A673 (cell line): Measurements from ENCODE around the gene SHISA7. TPM values are rescaled to one million over a fixed set of nuclear protein-coding genes. Genes with fewer than 3 reads are reported as not detected.

Experiments
- BruUV-seq: library from RNA; stranded (reverse); fragments of 400-500 nt; replicated peaks from 2 replicates; lab custom pipeline; 2021; lab: Mats Ljungman, UMichigan
- CTCF ChIA-PET: fragments of 300-600 bp; sonication (Branson Sonifier 250); formaldehyde crosslinking; loops from one replicate; lab custom pipeline; 2022; ENCODE audit warnings: antibody characterized with exemption; lab: Charles Lee
- POLR2A ChIA-PET: fragments of 300-600 bp; sonication (Branson Sonifier 250); formaldehyde crosslinking; loops from one replicate; lab custom pipeline; 2022; ENCODE audit warnings: antibody characterized with exemption; ENCODE audit not compliant: low non-redundant PET; lab: Charles Lee
- DNase-seq: peaks from one replicate; pipeline ENCODE4 v3.0.0-alpha.2; 2015; ENCODE audit warnings: low spot score
- H3K27ac ChIP-seq: fragments of 200-600 bp; sonication (generic); 2 replicates; pipeline ENCODE4 v1.5.1; 2016; ENCODE audit warnings: mixed run types, low read depth, mild to moderate bottlenecking, mixed read lengths, antibody characterized with exemption, low read length; ENCODE audit not compliant: poor library complexity, severe bottlenecking
- H3K27me3 ChIP-seq: fragments of 200-600 bp; sonication (generic); replicated peaks from 2 replicates; pipeline ENCODE4 v1.6.1; 2017; ENCODE audit warnings: mixed run types, low read depth, mild to moderate bottlenecking, mixed read lengths, antibody characterized with exemption, low read length; ENCODE audit not compliant: insufficient read depth, poor library complexity
- H3K36me3 ChIP-seq: fragments of 200-600 bp; sonication (generic); 2 replicates; pipeline ENCODE4 v1.6.1; 2016; ENCODE audit warnings: mixed run types, mild to moderate bottlenecking, mixed read lengths, antibody characterized with exemption, low read length; ENCODE audit not compliant: insufficient read depth, poor library complexity, severe bottlenecking
- H3K4me1 ChIP-seq: fragments of 200-600 bp; sonication (generic); 2 replicates; pipeline ENCODE4 v1.6.1; 2017; ENCODE audit warnings: mixed run types, mild to moderate bottlenecking, mixed read lengths, antibody characterized with exemption, low read length; ENCODE audit not compliant: insufficient read depth, poor library complexity, severe bottlenecking
- H3K4me3 ChIP-seq: fragments of 200-600 bp; sonication (generic); 2 replicates; pipeline ENCODE4 v1.5.1; 2016; ENCODE audit warnings: low read depth, mixed run types, mild to moderate bottlenecking, mixed read lengths, low read length; ENCODE audit not compliant: poor library complexity, severe bottlenecking
- H3K9me3 ChIP-seq: fragments of 200-600 bp; sonication (generic); 2 replicates; pipeline ENCODE4 v1.6.1; 2016; ENCODE audit warnings: mixed run types, low read depth, mild to moderate bottlenecking, mixed read lengths, antibody characterized with exemption, low read length; ENCODE audit not compliant: poor library complexity, severe bottlenecking
- EZH2 ChIP-seq: fragments of 200-600 bp; sonication (generic); IDR thresholded peaks from 2 replicates; pipeline ENCODE4 v1.6.1; 2017; ENCODE audit warnings: borderline replicate concordance, low read depth, mild to moderate bottlenecking, mixed read lengths, antibody characterized with exemption, low read length; ENCODE audit not compliant: poor library complexity, severe bottlenecking
- intact Hi-C: fragments of 100-400 bp; cut with micrococcal nuclease; formaldehyde crosslinking; loops from one replicate; pipeline ENCODE4 v1.10.0; 2022; ENCODE audit not compliant: unreplicated experiment
- total RNA-seq: library from RNA; stranded (reverse); gene quantifications from 2 replicates; pipeline ENCODE4 v1.2.3, GENCODE V29; 2021
- TF ChIP-seq, protein P1 (sequence below): fragments of 300-800, 200-600 bp; sonication (generic); conservative IDR thresholded peaks from 2 replicates; pipeline ENCODE4 v1.5.1; 2017; ENCODE audit warnings: low read depth, mild to moderate bottlenecking, antibody characterized with exemption, low read length, moderate library complexity, mixed read lengths

The SHISA7 gene
- total RNA-seq, 1 experiment from 2014 or later = 0.21 TPM

DNA sequence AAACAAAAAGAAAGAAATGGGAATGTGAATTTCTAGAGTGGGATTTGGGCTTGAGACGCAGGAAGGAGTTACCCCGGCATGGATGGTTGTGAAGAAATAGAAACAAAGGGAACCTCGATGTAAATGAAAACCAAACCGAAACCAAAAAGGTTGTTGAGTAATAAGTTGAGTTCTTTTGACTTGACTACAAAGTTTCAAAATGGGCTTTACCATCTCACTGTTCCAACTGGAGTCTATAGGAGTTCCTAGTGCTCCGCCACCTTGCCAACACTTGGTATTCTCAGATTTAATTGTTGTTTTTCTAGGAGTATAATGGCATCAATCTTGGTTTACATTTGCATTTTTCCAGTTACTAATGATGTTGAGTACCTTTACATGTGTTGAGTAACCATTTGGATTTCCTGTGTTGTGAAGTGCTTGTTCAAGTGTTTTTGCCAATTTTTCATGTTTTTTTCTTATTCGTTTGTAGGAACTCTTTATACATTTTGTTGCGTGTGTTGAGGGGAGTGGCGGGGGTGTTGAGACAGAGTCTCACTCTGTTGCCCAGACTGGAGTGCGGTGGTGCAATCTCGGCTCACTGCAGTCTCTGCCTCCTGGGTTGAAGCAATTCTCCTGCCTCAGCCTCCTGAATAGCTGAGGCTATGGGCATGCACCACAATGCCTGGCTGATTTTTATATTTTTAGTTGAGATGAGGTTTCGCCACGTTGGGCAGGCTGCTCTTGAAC, 44.7 kb downstream of the SHISA7 start:
- Histone ChIP-seq H3K36me3 (peaks cover 31% of the 10 kb centered on the region), H3K4me3 (no peak overlapping the region), H3K9me3 (no peaks in the 10 kb centered on the region), H3K4me1 (peaks cover 5% of the 10 kb centered on the region), H3K27ac (no peak overlapping the region), H3K27me3 (no peaks in the 10 kb centered on the region)
- no peak for DNase-seq
- no TSS peak for BruUV-seq
- ChIA-PET POLR2A (interaction anchor here (1.2 kb wide), 1 partner anchor 59 kb away, joined by 4 read pairs; the partner anchor contains the start of gene KMT5C), CTCF (no interaction called here)
- intact Hi-C loops = no loop called here
- no peak for TF ChIP-seq EZH2
- TF ChIP-seq, protein P1, sequence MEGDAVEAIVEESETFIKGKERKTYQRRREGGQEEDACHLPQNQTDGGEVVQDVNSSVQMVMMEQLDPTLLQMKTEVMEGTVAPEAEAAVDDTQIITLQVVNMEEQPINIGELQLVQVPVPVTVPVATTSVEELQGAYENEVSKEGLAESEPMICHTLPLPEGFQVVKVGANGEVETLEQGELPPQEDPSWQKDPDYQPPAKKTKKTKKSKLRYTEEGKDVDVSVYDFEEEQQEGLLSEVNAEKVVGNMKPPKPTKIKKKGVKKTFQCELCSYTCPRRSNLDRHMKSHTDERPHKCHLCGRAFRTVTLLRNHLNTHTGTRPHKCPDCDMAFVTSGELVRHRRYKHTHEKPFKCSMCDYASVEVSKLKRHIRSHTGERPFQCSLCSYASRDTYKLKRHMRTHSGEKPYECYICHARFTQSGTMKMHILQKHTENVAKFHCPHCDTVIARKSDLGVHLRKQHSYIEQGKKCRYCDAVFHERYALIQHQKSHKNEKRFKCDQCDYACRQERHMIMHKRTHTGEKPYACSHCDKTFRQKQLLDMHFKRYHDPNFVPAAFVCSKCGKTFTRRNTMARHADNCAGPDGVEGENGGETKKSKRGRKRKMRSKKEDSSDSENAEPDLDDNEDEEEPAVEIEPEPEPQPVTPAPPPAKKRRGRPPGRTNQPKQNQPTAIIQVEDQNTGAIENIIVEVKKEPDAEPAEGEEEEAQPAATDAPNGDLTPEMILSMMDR = no peak

DNA sequence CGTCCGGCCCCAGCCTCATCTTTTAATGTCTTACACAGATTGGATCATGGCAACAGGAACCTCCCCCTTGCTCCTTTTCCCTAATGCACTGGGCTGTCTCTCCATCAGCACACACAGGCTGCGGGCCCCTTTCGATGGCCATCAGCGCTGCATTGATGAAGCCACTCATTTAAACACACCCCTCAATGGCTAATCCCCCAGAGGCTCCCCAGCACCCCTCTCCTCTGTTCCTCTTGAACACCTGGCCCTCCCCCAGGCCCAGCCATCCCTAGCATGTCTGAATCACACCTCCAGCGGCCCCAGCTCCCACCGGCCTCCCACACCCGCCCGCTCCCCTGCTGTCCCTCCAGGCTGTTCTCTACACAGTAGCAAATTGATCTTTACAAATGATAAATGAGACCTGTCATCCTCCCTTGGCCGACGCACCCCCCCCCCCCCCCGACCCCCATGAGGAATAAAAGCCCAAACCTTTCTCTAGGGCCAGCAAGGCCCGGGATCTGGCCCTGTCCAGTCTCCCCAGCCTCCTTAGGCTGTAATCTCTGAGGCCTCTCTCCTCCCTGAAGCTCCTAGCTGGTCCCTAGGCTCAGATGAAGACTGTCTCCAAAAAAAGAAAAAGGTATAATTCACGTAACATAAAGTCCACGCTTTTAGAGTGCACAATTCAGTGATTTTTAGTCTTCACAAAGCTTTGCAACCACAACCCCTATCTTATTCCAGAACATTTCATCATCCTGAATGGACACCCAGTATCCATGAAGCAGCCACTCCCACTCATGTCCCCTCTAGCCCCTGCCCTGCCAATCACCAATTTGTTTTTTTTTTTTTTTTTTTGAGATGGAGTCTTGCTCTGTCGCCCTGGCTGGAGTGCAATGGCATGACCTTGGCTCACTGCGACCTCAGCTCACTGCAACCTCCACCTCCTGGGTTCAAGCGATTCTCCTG, 50.0 kb downstream of the SHISA7 start:
- H3K4me1 ChIP-seq = peaks cover 13% of the 10 kb centered on the region
- H3K4me3 ChIP-seq = no peak overlapping the region
- no peak for DNase-seq
- H3K27ac ChIP-seq = no peak overlapping the region
- TF ChIP-seq EZH2 = no peak
- TF ChIP-seq, protein P1 = no peak
- ChIA-PET CTCF (no interaction called here), POLR2A (interaction anchor here (0.7 kb wide), 1 partner anchor 326 kb away, joined by 8 read pairs; no protein-coding TSS in a partner anchor)
- BruUV-seq = no TSS peak
- H3K9me3 ChIP-seq = no peaks in the 10 kb centered on the region
- H3K27me3 ChIP-seq = no peaks in the 10 kb centered on the region
- intact Hi-C loops = no loop called here
- peaks cover 20% of the 10 kb centered on the region for H3K36me3 ChIP-seq

DNA sequence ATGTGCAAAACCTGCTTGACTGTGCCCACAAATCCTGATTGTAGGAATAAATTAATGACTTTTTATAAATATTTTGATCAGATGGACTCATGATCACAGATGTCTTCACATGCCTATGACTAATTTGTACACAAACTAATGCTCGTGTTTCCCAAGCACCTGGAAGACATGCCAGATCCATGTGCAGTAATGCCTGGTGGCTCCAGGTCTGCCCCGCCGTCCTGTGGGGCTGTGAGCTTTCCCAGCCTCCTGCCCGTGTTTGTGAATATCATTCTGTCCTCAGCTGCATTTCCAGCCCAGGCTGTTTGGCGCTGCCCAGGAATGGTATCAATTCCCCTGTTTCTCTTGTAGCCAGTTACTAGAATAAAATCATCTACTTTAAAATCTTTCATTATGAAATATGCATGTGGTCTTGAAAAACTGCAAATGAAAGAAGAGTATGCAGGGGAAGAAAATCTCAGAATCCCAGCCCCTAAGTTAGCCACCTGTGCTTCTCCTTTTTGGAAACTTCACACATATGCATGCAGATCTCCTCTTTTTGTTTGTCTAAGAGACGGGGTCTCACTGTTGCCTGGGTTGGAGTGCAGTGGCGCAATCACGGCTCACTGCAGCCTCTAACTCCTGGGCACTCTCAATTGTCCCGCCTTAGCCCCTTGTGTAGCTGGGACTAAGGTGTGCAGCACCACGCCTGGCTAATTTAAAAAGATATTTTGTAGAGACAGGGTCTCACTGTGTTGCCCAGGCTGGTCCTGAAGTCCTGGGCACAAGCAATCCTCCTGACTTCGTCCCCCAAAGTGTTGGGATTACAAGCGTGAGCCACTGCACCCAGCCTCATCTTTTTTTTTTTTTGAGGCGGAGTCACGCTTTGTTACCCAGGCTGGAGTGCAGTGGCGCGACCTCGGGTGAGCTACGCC, 51.1 kb downstream of the SHISA7 start:
- POLR2A ChIA-PET = no interaction called here
- H3K4me3 ChIP-seq = no peak overlapping the region
- CTCF ChIA-PET = no interaction called here
- H3K4me1 ChIP-seq = peaks cover 22% of the 10 kb centered on the region
- DNase-seq = no peak
- H3K36me3 ChIP-seq = peaks cover 31% of the 10 kb centered on the region
- TF ChIP-seq, protein P1 = no peak
- TF ChIP-seq EZH2 = no peak
- no peaks in the 10 kb centered on the region for H3K27me3 ChIP-seq
- H3K9me3 ChIP-seq = no peaks in the 10 kb centered on the region
- no peak overlapping the region for H3K27ac ChIP-seq
- no TSS peak for BruUV-seq
- intact Hi-C loops = no loop called here
